Activated T-cell treated with anti-CD3 and anti-CD28 coated beads for 1 hour (primary cell): Measurements from ENCODE around the gene PSMD8.
"Not testable (repeated sequence)": the region's sequence is repeated elsewhere in the genome, so short reads cannot be mapped to it uniquely, and the experiment has no call there.

Experiments
- DNase-seq: peaks from one replicate; pipeline ENCODE4 v3.0.0-alpha.2; 2020; ENCODE audit warnings: low read depth

Gene PSMD8

GRCh38 chr19:38374332-38375097 is at the start of gene PSMD8:
Gene PSMD8 (plus strand): TSS chr19:38374571. CDS start chr19:38374602, 31 bp downstream.
- DNase-seq = peak; percentile 96

GRCh38 chr19:38326591-38326990 is 47.8 kb upstream of the PSMD8 start:
- DNase-seq = no peak

- DNase-seq = no peak
Measured at GRCh38 chr19:38329651-38330050, 44.7 kb upstream of the PSMD8 start.

- DNase-seq = no peak
Measured at GRCh38 chr19:38331728-38332127, 42.6 kb upstream of the PSMD8 start.

- no peak for DNase-seq
Measured at GRCh38 chr19:38333245-38333644, 41.1 kb upstream of the PSMD8 start.

- DNase-seq = peak; percentile 94
Measured at GRCh38 chr19:38335949-38336637, 38.3 kb upstream of the PSMD8 start.

GRCh38 chr19:38336638-38337359 is 37.6 kb upstream of the PSMD8 start:
- DNase-seq = peak; percentile 90

- DNase-seq = no peak
Measured at GRCh38 chr19:38337360-38337653, 37.1 kb upstream of the PSMD8 start.

GRCh38 chr19:38339011-38339410 is 35.4 kb upstream of the PSMD8 start:
- not testable (repeated sequence) for DNase-seq

GRCh38 chr19:38340927-38341326 is 33.4 kb upstream of the PSMD8 start:
- no peak for DNase-seq

- DNase-seq = no peak
Measured at GRCh38 chr19:38346837-38347236, 27.5 kb upstream of the PSMD8 start.

- no peak for DNase-seq
Measured at GRCh38 chr19:38350883-38351282, 23.5 kb upstream of the PSMD8 start.

GRCh38 chr19:38351865-38352395 is 22.4 kb upstream of the PSMD8 start:
- no peak for DNase-seq

- DNase-seq = no peak
Measured at GRCh38 chr19:38352611-38353010, 21.8 kb upstream of the PSMD8 start.

GRCh38 chr19:38355728-38356725 is 18.3 kb upstream of the PSMD8 start:
- no peak for DNase-seq

GRCh38 chr19:38358071-38358470 is 16.3 kb upstream of the PSMD8 start:
- DNase-seq = no peak

GRCh38 chr19:38359242-38360021 is 14.9 kb upstream of the PSMD8 start:
- DNase-seq = no peak

- DNase-seq = no peak
Measured at GRCh38 chr19:38360351-38360750, 14.0 kb upstream of the PSMD8 start.

GRCh38 chr19:38360839-38361631 is 13.3 kb upstream of the PSMD8 start:
- DNase-seq = no peak

GRCh38 chr19:38361633-38362075 is 12.7 kb upstream of the PSMD8 start:
- DNase-seq = peak; percentile 33
